H1 (cell line): ENCODE results near the gene ARHGAP15. TPM values are rescaled to one million over a fixed set of nuclear protein-coding genes. Genes with fewer than 3 reads are reported as not detected.

Experiments
- CTCF ChIA-PET: fragments of 300-600 bp; sonication (Branson Sonifier 250); formaldehyde crosslinking; loops from one replicate; lab custom pipeline; 2021; ENCODE audit not compliant: partially characterized antibody; lab: Charles Lee
- POLR2A ChIA-PET: fragments of 300-600 bp; sonication (Branson Sonifier 250); formaldehyde crosslinking; loops from one replicate; lab custom pipeline; 2021; ENCODE audit warnings: inconsistent platforms; ENCODE audit not compliant: partially characterized antibody; lab: Charles Lee
- DNase-seq, 2 experiments: peaks; one replicate each; pipeline versions ENCODE4 v3.0.0 to v3.0.0-alpha.2; 2010 to 2022; ENCODE audit warnings: low spot score in 2 of 2, low read depth in 1 of 2, mixed read lengths in 1 of 2
- FAIRE-seq: peaks from 2 replicates; lab custom pipeline; 2011; peaks lifted over from hg19 to GRCh38; lab: Jason Lieb, UNC
- H2AFZ ChIP-seq: 2 replicates; pipeline ENCODE4 v1.8.1; 2012; ENCODE audit warnings: low read length, inconsistent platforms
- H2AK5ac ChIP-seq: 2 replicates; pipeline ENCODE4 v1.6.1; 2013; ENCODE audit warnings: low read depth, low read length
- H2BK120ac ChIP-seq: replicated peaks from 2 replicates; pipeline ENCODE3; 2013; ENCODE audit warnings: low read depth, low read length, inconsistent platforms
- H2BK12ac ChIP-seq: 2 replicates; pipeline ENCODE4 v1.6.1; 2013; ENCODE audit warnings: low read depth, low read length
- H2BK15ac ChIP-seq: 2 replicates; pipeline ENCODE4 v1.6.1; 2013; ENCODE audit warnings: low read length
- H2BK20ac ChIP-seq: 2 replicates; pipeline ENCODE4 v1.6.1; 2013; ENCODE audit warnings: low read length
- H2BK5ac ChIP-seq: 2 replicates; pipeline ENCODE4 v1.6.1; 2013; ENCODE audit warnings: low read depth, low read length
- H3K14ac ChIP-seq: 2 replicates; pipeline ENCODE4 v1.6.1; 2013; ENCODE audit warnings: inconsistent platforms; ENCODE audit not compliant: insufficient read length
- H3K18ac ChIP-seq: 2 replicates; pipeline ENCODE4 v1.6.1; 2013; ENCODE audit warnings: low read length; ENCODE audit errors: extremely low read depth
- H3K23ac ChIP-seq: 2 replicates; pipeline ENCODE4 v1.6.1; 2013; ENCODE audit warnings: inconsistent platforms; ENCODE audit not compliant: insufficient read length
- H3K23me2 ChIP-seq: 2 replicates; pipeline ENCODE4 v1.6.1; 2013; ENCODE audit warnings: low read depth, low read length
- H3K27ac ChIP-seq: 2 replicates; pipeline ENCODE4 v1.6.1; 2011; ENCODE audit warnings: low read depth, low read length, inconsistent platforms
- H3K27me3 ChIP-seq, 4 experiments: replicated peaks in 1 of 4; 1 replicate in 1 of 4; 2 replicates in 3 of 4; pipeline versions ENCODE4 v1.6.1 to v1.8.1; 2011 to 2013; ENCODE audit warnings: low read length in 3 of 4, mild to moderate bottlenecking in 3 of 4, inconsistent platforms in 2 of 4, mixed read lengths in 2 of 4, moderate library complexity in 1 of 4; ENCODE audit not compliant: control insufficient read depth in 3 of 4, insufficient read depth in 3 of 4; ENCODE audit errors: extremely low read depth in 1 of 4
- H3K36me3 ChIP-seq, 4 experiments: 2 replicates each; pipeline versions ENCODE4 v1.6.1 to v1.8.1; 2011 to 2013; ENCODE audit warnings: mild to moderate bottlenecking in 4 of 4, low read length in 3 of 4, moderate library complexity in 2 of 4, control low read depth in 1 of 4, inconsistent platforms in 1 of 4; ENCODE audit not compliant: insufficient read depth in 4 of 4, control insufficient read depth in 2 of 4
- H3K4ac ChIP-seq: replicated peaks from 2 replicates; pipeline ENCODE3; 2013; ENCODE audit warnings: low read length, low read depth, mixed read lengths, inconsistent platforms; ENCODE audit not compliant: insufficient read length
- H3K4me1 ChIP-seq, 4 experiments: replicated peaks in 1 of 4; 1 replicate in 1 of 4; 2 replicates in 3 of 4; pipeline versions ENCODE4 v1.6.1 to v1.8.1; 2011 to 2013; ENCODE audit warnings: low read length in 3 of 4, inconsistent platforms in 2 of 4, mixed read lengths in 1 of 4; ENCODE audit not compliant: insufficient read depth in 4 of 4, control insufficient read depth in 3 of 4
- H3K4me2 ChIP-seq, 2 experiments: 2 replicates each; pipeline versions ENCODE4 v1.6.1 to v1.8.1; 2011 to 2013; ENCODE audit warnings: low read depth in 2 of 2, low read length in 2 of 2, control low read depth in 1 of 2, inconsistent platforms in 1 of 2, mild to moderate bottlenecking in 1 of 2; ENCODE audit not compliant: insufficient read depth in 1 of 2
- H3K4me3 ChIP-seq, 4 experiments: fragments of 200-600, 300-600 bp in 1 of 4; sonication (generic), shearing (Covaris generic), sonication (Bioruptor Twin) in 1 of 4; 2 replicates each; pipeline versions ENCODE4 v1.5.1 to v1.8.1; 2011 to 2016; ENCODE audit warnings: low read length in 4 of 4, low read depth in 3 of 4, control low read depth in 2 of 4, inconsistent platforms in 2 of 4, mild to moderate bottlenecking in 2 of 4, mixed read lengths in 1 of 4, moderate library complexity in 1 of 4; ENCODE audit not compliant: insufficient read depth in 2 of 4; ENCODE audit errors: extremely low read depth in 1 of 4
- H3K56ac ChIP-seq: replicated peaks from 2 replicates; pipeline ENCODE3; 2013; ENCODE audit warnings: low read depth, mild to moderate bottlenecking, mixed read lengths, low read length, inconsistent platforms; ENCODE audit not compliant: insufficient read length
- H3K79me1 ChIP-seq: 2 replicates; pipeline ENCODE4 v1.6.1; 2013; ENCODE audit warnings: low read depth, low read length, control low read depth
- H3K79me2 ChIP-seq, 2 experiments: 2 replicates each; pipeline versions ENCODE4 v1.6.1 to v1.8.1; 2012 to 2013; ENCODE audit warnings: low read length in 2 of 2, mild to moderate bottlenecking in 2 of 2, inconsistent platforms in 1 of 2; ENCODE audit not compliant: insufficient read depth in 2 of 2, control insufficient read depth in 1 of 2
- H3K9ac ChIP-seq, 4 experiments: replicated peaks in 1 of 4; 1 replicate in 1 of 4; 2 replicates in 3 of 4; pipeline versions ENCODE4 v1.6.1 to v1.8.1; 2011 to 2013; ENCODE audit warnings: low read depth in 3 of 4, low read length in 3 of 4, control low read depth in 2 of 4, mild to moderate bottlenecking in 2 of 4, moderate library complexity in 2 of 4, inconsistent platforms in 1 of 4; ENCODE audit errors: extremely low read depth in 1 of 4
- H3K9me3 ChIP-seq, 2 experiments: 2 replicates each; pipeline versions ENCODE4 v1.6.1 to v1.8.1; 2012 to 2013; ENCODE audit warnings: mild to moderate bottlenecking in 2 of 2, moderate library complexity in 2 of 2, control low read depth in 1 of 2, inconsistent platforms in 1 of 2, low read depth in 1 of 2, low read length in 1 of 2, mixed read lengths in 1 of 2; ENCODE audit not compliant: insufficient read depth in 2 of 2
- H4K20me1 ChIP-seq, 2 experiments: replicated peaks in 1 of 2; 2 replicates each; pipeline versions ENCODE3 to v1.8.1; 2011 to 2013; ENCODE audit warnings: inconsistent platforms in 2 of 2, low read length in 2 of 2, mild to moderate bottlenecking in 1 of 2; ENCODE audit not compliant: insufficient read depth in 2 of 2, control insufficient read depth in 1 of 2
- H4K5ac ChIP-seq: 2 replicates; pipeline ENCODE4 v1.6.1; 2013; ENCODE audit warnings: low read length, low read depth, mixed read lengths, inconsistent platforms; ENCODE audit not compliant: insufficient read length
- H4K8ac ChIP-seq: 2 replicates; pipeline ENCODE4 v1.8.0; 2013; ENCODE audit warnings: mild to moderate bottlenecking, moderate library complexity, low read length, inconsistent platforms; ENCODE audit not compliant: insufficient read depth; ENCODE audit errors: extremely low read depth
- H4K91ac ChIP-seq: replicated peaks from 2 replicates; pipeline ENCODE3; 2013; ENCODE audit warnings: low read length, mixed read lengths, inconsistent platforms; ENCODE audit not compliant: insufficient read length
- CBX5 ChIP-seq: fragments of 300-800, 300-1000 bp; sonication (generic); IDR thresholded peaks from 2 replicates; pipeline ENCODE4 v1.7.1; 2016; ENCODE audit warnings: antibody characterized with exemption, low read length, low read depth
- CHD1 ChIP-seq: IDR thresholded peaks from 2 replicates; pipeline ENCODE4 v1.6.1; 2012; ENCODE audit warnings: low read depth, low read length, improper control_type of control experiment
- HDAC2 ChIP-seq, 2 experiments: fragments of 300-600 bp in 1 of 2; sonication (generic) in 1 of 2; IDR thresholded peaks; 2 replicates each; pipeline ENCODE4 v1.6.1; 2011 to 2012; ENCODE audit warnings: low read depth in 2 of 2, low read length in 2 of 2, mild to moderate bottlenecking in 2 of 2, moderate library complexity in 2 of 2, borderline replicate concordance in 1 of 2, inconsistent platforms in 1 of 2
- TAF1 ChIP-seq: IDR thresholded peaks from 2 replicates; pipeline ENCODE4 v1.6.1; 2011; ENCODE audit warnings: mild to moderate bottlenecking, low read depth, low read length
- TCF12 ChIP-seq: IDR thresholded peaks from 2 replicates; pipeline ENCODE4 v1.6.1; 2011; ENCODE audit warnings: low read depth, mild to moderate bottlenecking, low read length
- YY1 ChIP-seq: IDR thresholded peaks from 2 replicates; pipeline ENCODE4 v1.6.1; 2011; ENCODE audit warnings: low read depth, mild to moderate bottlenecking, low read length
- WGBS, 2 experiments: shearing (Covaris generic) in 1 of 2; methylation state at CpG; one replicate each; pipeline versions ENCODE4 v1.1.6 to v1.1.7; 2013 to 2015; ENCODE audit warnings: low lambda C conversion rate in 2 of 2, mixed read lengths in 2 of 2, inconsistent platforms in 1 of 2, low coverage in 1 of 2, missing lambda C conversion rate in 1 of 2; ENCODE audit not compliant: insufficient replicate concordance in 2 of 2, insufficient coverage in 1 of 2, insufficient read length in 1 of 2; ENCODE audit errors: extremely low coverage in 1 of 2, missing lambda C conversion rate in 1 of 2; 5-methylcytosine and 5-hydroxymethylcytosine counted together
- polyA plus RNA-seq, 7 experiments: library from polyadenylated mRNA; depleted of rRNA in 3 of 7; stranded (reverse) in 5 of 7; unstranded in 2 of 7; fragments of >200 nt in 5 of 7; fragments of 200-250 nt in 2 of 7; gene quantifications; 1 replicate in 5 of 7; 2 replicates in 1 of 7; 4 replicates in 1 of 7; pipeline versions ENCODE4 v1.2.1 to v1.2.3, GENCODE V29; 2011 to 2013; ENCODE audit warnings: missing spikeins in 2 of 7, mixed read lengths in 2 of 7
- total RNA-seq: library from RNA; stranded (reverse); fragmentation: NEBNext Ultra II Directional; extraction: Animal tissue kit (Norgen Biotek cat#: 25700); gene quantifications from 2 replicates; pipeline ENCODE4 v1.2.1, GENCODE V29; 2021

The ARHGAP15 gene
- total and polyA plus RNA-seq, 2 of the 8 experiments (the other 6 are each of a cell fraction or from before 2014, with no cell fraction given), result not detected

- no peaks in the 10 kb centered on the region for H3K79me1 ChIP-seq
- H3K9ac ChIP-seq, result no peak overlapping the region
- H2BK12ac ChIP-seq, result no peak overlapping the region
- H3K27me3 ChIP-seq, result peaks cover 0 to 2% (median 0%) of the 10 kb centered on the region in 4 experiments; a peak in 3 of 7 replicates
- H2BK5ac ChIP-seq, result no peak overlapping the region
- no peak overlapping the region for H2AK5ac ChIP-seq
- ChIA-PET CTCF (interaction anchor here (0.6 to 1.5 kb wide), 3 partner anchors 9 to 321 kb away, joined by 4 to 5 read pairs (median 5); no protein-coding TSS in a partner anchor), POLR2A (no interaction called here)
- no peak overlapping the region for H2AFZ ChIP-seq
- H4K5ac ChIP-seq, result no peak overlapping the region
- no peaks in the 10 kb centered on the region for H3K9me3 ChIP-seq
- DNase-seq (no peak), FAIRE-seq (no peak)
- H3K4ac ChIP-seq, result no peak overlapping the region
- no peak overlapping the region for H4K91ac ChIP-seq
- no peak overlapping the region for H3K18ac ChIP-seq
- peaks cover 0 to 8% (median 1%) of the 10 kb centered on the region in 4 experiments; a peak in 2 of 7 replicates for H3K4me1 ChIP-seq
- no peak overlapping the region for H3K4me3 ChIP-seq
- H3K23me2 ChIP-seq, result no peaks in the 10 kb centered on the region
- WGBS, 2 experiments, result 87% methylated on average over 3 of the region's 3 CpGs; no CpG with 5 or more reads in 1 of the 2 experiments
- H3K79me2 ChIP-seq, result no peaks in the 10 kb centered on the region
- H2BK20ac ChIP-seq, result no peak overlapping the region
- no peak overlapping the region for H2BK15ac ChIP-seq
- H4K8ac ChIP-seq, result no peak overlapping the region
- no peak overlapping the region for H3K27ac ChIP-seq
- H3K36me3 ChIP-seq, result no peaks in the 10 kb centered on the region
- no peak for TF ChIP-seq CBX5
- TF ChIP-seq TAF1, result no peak
- TF ChIP-seq TCF12, result no peak
- TF ChIP-seq HDAC2 (IDR thresholded peaks at IDR 0.05; ENCODE audit: borderline replicate concordance in 1 of 2, low read depth in 2 of 2, low read length in 2 of 2), result no peak
- TF ChIP-seq CHD1, result no peak
- no peak for TF ChIP-seq YY1
- no peak overlapping the region for H3K56ac ChIP-seq
- no peaks in the 10 kb centered on the region for H4K20me1 ChIP-seq
- H3K14ac ChIP-seq, result no peak overlapping the region
- no peak overlapping the region for H3K4me2 ChIP-seq
- H3K23ac ChIP-seq, result no peak overlapping the region
- no peak overlapping the region for H2BK120ac ChIP-seq
Observed at GRCh38 chr2:143482316-143482715, 353.1 kb downstream of the ARHGAP15 start.
